ENCODE results near the gene PLAGL1. TPM values are rescaled to one million over a fixed set of nuclear protein-coding genes. Genes with fewer than 3 reads are reported as not detected.

PLAGL1 gene
- total and polyA plus RNA-seq, 2 of the 8 experiments (the other 6 are each of a cell fraction or from before 2014, with no cell fraction given): 0.94 to 1.1 TPM

- TF ChIP-seq EZH2 (IDR thresholded peaks at IDR 0.05; ENCODE audit: low read depth, low read length, severe bottlenecking) (no peak), POU5F1 (IDR thresholded peaks at IDR 0.05; ENCODE audit: low read depth, low read length) (no peak)
These were observed 25.1 kb downstream of the PLAGL1 start (continued) for GRCh38 chr6:143982968-143983367.
